Stomach smooth muscle (tissue), 2 donors: ENCODE results near the gene KCTD18.

Experiments used
- H3K27ac ChIP-seq: one replicate; pipeline ENCODE4 v1.7.0; 2013; ENCODE audit warnings: mild to moderate bottlenecking, low read length, inconsistent platforms
- H3K27me3 ChIP-seq, 2 donors: one replicate each; pipeline ENCODE4 v1.7.0; 2013; ENCODE audit warnings: low read length in 2 of 2; ENCODE audit not compliant: insufficient read depth in 2 of 2, control insufficient read depth in 1 of 2
- H3K36me3 ChIP-seq, 2 donors: one replicate each; pipeline ENCODE4 v1.7.0; 2013; ENCODE audit warnings: low read length in 2 of 2; ENCODE audit not compliant: control insufficient read depth in 2 of 2, insufficient read depth in 2 of 2
- H3K4me1 ChIP-seq: one replicate; pipeline ENCODE4 v1.7.0; 2013; ENCODE audit warnings: low read length; ENCODE audit not compliant: control insufficient read depth, insufficient read depth
- H3K4me3 ChIP-seq, 2 donors: one replicate each; pipeline ENCODE4 v1.7.0; 2013; ENCODE audit warnings: low read length in 2 of 2
- H3K9ac ChIP-seq, 2 donors: one replicate each; pipeline ENCODE4 v1.7.0; 2013; ENCODE audit warnings: low read length in 2 of 2, mild to moderate bottlenecking in 1 of 2
- H3K9me3 ChIP-seq, 2 donors: one replicate each; pipeline ENCODE4 v1.7.0; 2013; ENCODE audit warnings: low read length in 2 of 2; ENCODE audit not compliant: control insufficient read depth in 2 of 2
- donor health status: healthy.
- donor health status: Pancreatic carcinoma.

The KCTD18 gene

DNA sequence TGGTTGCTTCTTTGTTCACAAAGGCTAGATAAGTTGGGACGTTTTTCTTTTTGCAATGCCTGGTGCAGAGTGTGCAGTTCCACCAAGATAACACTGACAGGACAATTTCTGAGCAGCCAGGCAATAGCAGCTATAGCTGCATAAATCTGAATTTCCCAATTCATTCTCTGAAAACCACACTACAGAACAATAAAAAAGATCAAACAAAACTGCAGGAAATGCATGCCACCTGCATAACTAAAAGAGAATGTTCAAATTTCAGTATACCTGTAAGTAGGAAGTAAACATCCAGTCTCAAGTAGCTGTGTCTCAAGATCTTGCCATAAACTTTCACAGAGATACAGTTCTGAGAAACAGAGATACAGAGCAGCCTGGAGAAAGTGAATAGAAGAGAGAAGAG lies 5.3 kb upstream of the KCTD18 start:
- Histone ChIP-seq H3K4me1 (peaks cover 2% of the 10 kb centered on the region), H3K9ac (no peak overlapping the region), H3K36me3 (no peaks in the 10 kb centered on the region), H3K4me3 (no peak overlapping the region), H3K27me3 (no peaks in the 10 kb centered on the region), H3K27ac (no peak overlapping the region), H3K9me3 (no peaks in the 10 kb centered on the region)

GRCh38 chr2:200509235-200509611 lies 645 bp downstream of the KCTD18 start:
- H3K4me1 ChIP-seq = peaks cover 12% of the 10 kb centered on the region
- H3K27me3 ChIP-seq = no peaks in the 10 kb centered on the region
- H3K9ac ChIP-seq = peak overlapping the region; percentile 88 to 92
- H3K9me3 ChIP-seq = no peaks in the 10 kb centered on the region
- peaks cover 4% of the 10 kb centered on the region in 2 donors for H3K36me3 ChIP-seq
- peak overlapping the region; percentile 85 to 88 for H3K4me3 ChIP-seq
- H3K27ac ChIP-seq = peak overlapping the region; percentile 56

DNA sequence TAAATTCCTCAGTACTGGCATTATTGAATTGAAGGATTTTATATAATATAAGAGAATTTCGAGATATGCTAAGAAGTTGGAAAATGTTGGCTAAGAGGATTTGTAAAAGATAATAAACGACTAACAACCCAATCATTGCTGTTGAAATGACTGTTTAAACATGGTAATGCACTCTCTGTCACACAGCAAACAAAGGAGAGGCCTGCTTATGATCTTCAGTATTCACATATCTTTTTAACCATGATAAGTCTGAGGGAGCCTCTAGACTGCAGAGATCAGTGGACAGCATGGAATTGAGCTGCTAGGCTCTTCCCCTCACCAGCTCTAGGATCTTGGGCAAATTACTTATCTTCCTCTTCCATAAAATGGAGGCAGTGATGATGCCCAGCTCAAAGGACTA lies 2.7 kb downstream of the KCTD18 start:
- H3K9ac ChIP-seq = no peak overlapping the region
- H3K27me3 ChIP-seq = no peaks in the 10 kb centered on the region
- H3K27ac ChIP-seq = no peak overlapping the region
- peaks cover 4 to 6% of the 10 kb centered on the region in 2 donors for H3K36me3 ChIP-seq
- peaks cover 12% of the 10 kb centered on the region for H3K4me1 ChIP-seq
- no peaks in the 10 kb centered on the region for H3K9me3 ChIP-seq
- H3K4me3 ChIP-seq = no peak overlapping the region

DNA sequence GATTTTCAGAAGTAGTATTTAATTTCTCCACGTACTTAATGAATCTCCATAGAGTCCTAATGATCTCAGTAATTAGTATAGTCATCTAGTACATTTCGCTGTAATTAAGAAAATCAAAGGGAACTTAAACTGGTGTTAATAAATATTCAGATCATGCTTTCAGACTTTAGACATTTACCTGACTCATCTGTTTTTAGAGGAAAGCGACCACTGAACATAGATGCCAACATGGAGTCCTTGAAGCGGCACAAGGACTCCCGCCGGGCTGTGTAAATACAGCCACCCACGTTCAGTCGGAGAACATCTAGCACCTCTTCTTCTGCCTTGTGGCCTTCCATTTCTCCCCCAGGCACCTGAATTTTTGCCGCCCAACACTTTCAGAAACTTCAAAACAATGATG lies 3.2 kb downstream of the KCTD18 start:
- no peak overlapping the region for H3K27ac ChIP-seq
- no peak overlapping the region for H3K4me3 ChIP-seq
- H3K9me3 ChIP-seq = no peaks in the 10 kb centered on the region

DNA sequence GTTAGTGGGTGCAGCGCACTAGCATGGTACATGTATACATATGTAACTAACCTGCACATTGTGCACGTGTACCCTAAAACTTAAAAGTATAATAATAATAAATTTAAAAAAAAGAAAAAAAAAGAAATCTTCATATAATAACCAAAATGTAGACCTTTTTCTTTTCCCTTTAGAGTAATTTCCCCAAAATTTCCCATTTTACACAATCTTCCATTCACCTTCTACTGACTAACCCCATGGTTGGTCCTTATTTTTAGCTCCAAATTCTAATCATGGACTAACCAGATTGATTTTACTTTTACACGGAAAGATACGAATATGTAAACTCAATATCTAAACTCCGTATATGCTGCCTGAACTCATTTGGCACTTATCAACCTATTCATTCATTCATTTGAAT lies 7.7 kb downstream of the KCTD18 start:
- Histone ChIP-seq H3K36me3 (peaks cover 8 to 11% of the 10 kb centered on the region in 2 donors), H3K4me1 (no peaks in the 10 kb centered on the region), H3K27ac (no peak overlapping the region), H3K9ac (no peak overlapping the region), H3K27me3 (no peaks in the 10 kb centered on the region), H3K9me3 (no peaks in the 10 kb centered on the region), H3K4me3 (no peak overlapping the region)

More for the DNA sequence above, 3.2 kb downstream of the KCTD18 start:
- peaks cover 4 to 6% of the 10 kb centered on the region in 2 donors for H3K36me3 ChIP-seq
- H3K9ac ChIP-seq = no peak overlapping the region
- H3K27me3 ChIP-seq = no peaks in the 10 kb centered on the region
- peaks cover 12% of the 10 kb centered on the region for H3K4me1 ChIP-seq

DNA sequence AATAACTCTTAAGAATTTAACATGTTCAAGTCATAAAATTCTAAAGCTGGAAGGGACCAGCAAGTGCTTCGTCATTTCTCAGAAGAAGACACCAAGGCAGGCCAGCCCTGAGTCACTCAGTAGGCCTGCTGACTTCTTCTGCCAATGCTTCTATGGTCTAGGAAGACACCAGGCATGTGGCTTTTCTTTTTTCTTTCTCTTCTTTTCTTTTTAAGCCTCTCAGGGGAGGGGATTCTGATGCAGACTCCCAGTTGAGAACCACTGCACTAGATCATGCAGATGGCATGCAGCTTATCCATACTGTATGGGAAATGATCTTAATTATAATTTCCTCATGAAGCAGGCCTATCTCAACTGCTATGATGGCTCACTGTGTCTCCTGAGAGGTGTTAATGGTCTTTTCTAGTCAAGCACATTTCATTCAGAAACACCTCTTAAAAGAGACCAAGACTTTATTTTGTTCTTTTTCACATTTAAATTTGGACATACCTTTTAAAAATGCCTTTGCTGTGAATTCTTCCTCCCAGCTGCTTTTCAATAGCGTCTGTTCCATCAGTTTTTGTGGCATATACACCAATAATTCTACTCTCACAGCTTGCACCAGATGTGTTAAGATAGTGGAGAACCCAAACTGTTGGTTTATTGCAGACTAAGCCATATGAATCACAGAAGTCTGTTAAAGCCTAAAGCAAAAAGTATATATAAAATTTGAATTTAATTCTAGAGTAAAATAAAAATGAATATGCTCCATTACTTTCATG lies 11.3 kb downstream of the KCTD18 start:
- Histone ChIP-seq H3K9ac (no peak overlapping the region), H3K4me1 (no peaks in the 10 kb centered on the region), H3K4me3 (no peak overlapping the region), H3K27ac (no peak overlapping the region), H3K27me3 (no peaks in the 10 kb centered on the region), H3K36me3 (peaks cover 13 to 14% of the 10 kb centered on the region in 2 donors), H3K9me3 (no peaks in the 10 kb centered on the region)

DNA sequence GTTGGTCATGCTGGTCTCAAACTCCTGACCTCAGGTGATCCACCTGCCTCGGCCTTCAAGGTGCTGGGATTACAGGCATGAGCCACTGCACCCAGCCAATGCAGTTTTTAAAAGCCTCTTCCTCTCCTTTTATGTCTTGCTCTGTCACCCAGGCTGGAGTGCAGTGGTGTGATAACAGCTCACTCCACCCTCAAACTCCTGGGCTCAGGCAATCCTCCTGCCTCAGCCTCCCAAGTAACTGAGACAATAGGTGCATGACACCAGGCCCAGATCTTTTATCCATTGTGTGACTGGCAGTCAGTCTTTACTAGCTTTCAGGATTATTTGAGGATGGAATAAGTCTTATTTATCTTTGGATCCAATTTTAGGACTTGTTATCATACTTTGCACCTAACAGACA lies 13.2 kb downstream of the KCTD18 start:
- no peaks in the 10 kb centered on the region for H3K9me3 ChIP-seq
- H3K27ac ChIP-seq = no peak overlapping the region
- peaks cover 18 to 23% of the 10 kb centered on the region in 2 donors for H3K36me3 ChIP-seq
- no peak overlapping the region for H3K4me3 ChIP-seq
- no peak overlapping the region for H3K9ac ChIP-seq
- H3K4me1 ChIP-seq = no peaks in the 10 kb centered on the region
- no peaks in the 10 kb centered on the region for H3K27me3 ChIP-seq

- no peaks in the 10 kb centered on the region for H3K9me3 ChIP-seq
- H3K36me3 ChIP-seq = peaks cover 37 to 39% of the 10 kb centered on the region in 2 donors
- no peaks in the 10 kb centered on the region for H3K27me3 ChIP-seq
- H3K27ac ChIP-seq = no peak overlapping the region
- no peak overlapping the region for H3K4me3 ChIP-seq
- H3K4me1 ChIP-seq = no peaks in the 10 kb centered on the region
- H3K9ac ChIP-seq = no peak overlapping the region
Observed at GRCh38 chr2:200494048-200494447, 15.8 kb downstream of the KCTD18 start.

- Histone ChIP-seq H3K27ac (no peak overlapping the region), H3K36me3 (peaks cover 32 to 34% of the 10 kb centered on the region in 2 donors), H3K27me3 (no peaks in the 10 kb centered on the region)
Observed at GRCh38 chr2:200492656-200493055, 17.2 kb downstream of the KCTD18 start.

GRCh38 chr2:200490001-200490400 lies 19.9 kb downstream of the KCTD18 start:
- Histone ChIP-seq H3K4me1 (no peaks in the 10 kb centered on the region), H3K27ac (no peak overlapping the region), H3K36me3 (peaks cover 26 to 27% of the 10 kb centered on the region in 2 donors), H3K9me3 (no peaks in the 10 kb centered on the region), H3K9ac (no peak overlapping the region), H3K4me3 (no peak overlapping the region), H3K27me3 (no peaks in the 10 kb centered on the region)

More at GRCh38 chr2:200492656-200493055, 17.2 kb downstream of the KCTD18 start:
- Histone ChIP-seq H3K9ac (no peak overlapping the region), H3K4me3 (no peak overlapping the region), H3K4me1 (no peaks in the 10 kb centered on the region), H3K9me3 (no peaks in the 10 kb centered on the region)

DNA sequence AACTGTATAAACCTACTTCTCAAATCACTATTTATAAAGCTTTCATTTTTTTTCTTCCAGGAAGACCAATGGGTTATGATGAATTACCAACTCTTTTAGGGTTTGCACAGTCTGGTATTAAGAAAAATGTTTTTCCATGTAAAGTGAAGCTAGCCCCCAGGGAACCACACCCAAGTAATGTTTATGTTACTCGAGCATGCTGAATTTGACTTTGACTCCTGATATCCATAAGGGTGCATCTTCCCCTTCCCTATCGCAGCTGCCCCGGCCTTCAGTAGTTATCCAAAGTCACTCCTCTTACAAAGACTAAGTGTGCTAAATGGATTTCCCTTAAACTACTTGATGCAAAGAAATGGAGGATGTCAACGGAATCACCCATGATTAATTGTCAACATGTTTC lies 21.7 kb downstream of the KCTD18 start:
- H3K4me3 ChIP-seq = no peak overlapping the region
- H3K36me3 ChIP-seq = peaks cover 22 to 24% of the 10 kb centered on the region in 2 donors
- no peaks in the 10 kb centered on the region for H3K4me1 ChIP-seq
- no peak overlapping the region for H3K27ac ChIP-seq
- H3K27me3 ChIP-seq = no peaks in the 10 kb centered on the region
- no peaks in the 10 kb centered on the region for H3K9me3 ChIP-seq
- H3K9ac ChIP-seq = no peak overlapping the region
